Nephron progenitor cell (in vitro differentiated cells): Measurements from ENCODE around the gene NRXN2.

Source experiments
- DNase-seq: peaks from one replicate; pipeline ENCODE4 v3.0.0; 2021
- H3K27ac Mint-ChIP-seq: 2 replicates; pipeline ENCODE4 v1.8.0; 2021; ENCODE audit warnings: mild to moderate bottlenecking, moderate library complexity, mixed read lengths
- H3K27me3 Mint-ChIP-seq: 2 replicates; pipeline ENCODE4 v1.8.0; 2021; ENCODE audit warnings: mild to moderate bottlenecking, low read depth, mixed read lengths; ENCODE audit not compliant: poor library complexity
- H3K36me3 Mint-ChIP-seq: 2 replicates; pipeline ENCODE4 v1.8.0; 2021; ENCODE audit warnings: low read depth, mixed read lengths
- H3K4me1 Mint-ChIP-seq: 2 replicates; pipeline ENCODE4 v1.8.0; 2021; ENCODE audit warnings: mixed read lengths
- H3K4me3 Mint-ChIP-seq: 2 replicates; pipeline ENCODE4 v1.8.0; 2021; ENCODE audit warnings: mild to moderate bottlenecking, moderate library complexity, mixed read lengths
- H3K9me3 Mint-ChIP-seq: 2 replicates; pipeline ENCODE4 v1.8.0; 2021; ENCODE audit warnings: mild to moderate bottlenecking, moderate library complexity, mixed read lengths
- CTCF ChIP-seq: fragments of 200-600 bp; sonication (generic); IDR thresholded peaks from 2 replicates; pipeline ENCODE4 v1.5.0; 2021; ENCODE audit warnings: antibody characterized with exemption

NRXN2 gene

GRCh38 chr11:64580412-64580811, 142.6 kb downstream of the NRXN2 start:
- Mint-ChIP-seq H3K4me3 (no peak overlapping the region), H3K27ac (no peak overlapping the region), H3K36me3 (no peaks in the 10 kb centered on the region), H3K9me3 (no peaks in the 10 kb centered on the region), H3K4me1 (peaks cover 9% of the 10 kb centered on the region), H3K27me3 (peaks cover 22% of the 10 kb centered on the region)
- no peak for TF ChIP-seq CTCF
- DNase-seq: no peak

DNA sequence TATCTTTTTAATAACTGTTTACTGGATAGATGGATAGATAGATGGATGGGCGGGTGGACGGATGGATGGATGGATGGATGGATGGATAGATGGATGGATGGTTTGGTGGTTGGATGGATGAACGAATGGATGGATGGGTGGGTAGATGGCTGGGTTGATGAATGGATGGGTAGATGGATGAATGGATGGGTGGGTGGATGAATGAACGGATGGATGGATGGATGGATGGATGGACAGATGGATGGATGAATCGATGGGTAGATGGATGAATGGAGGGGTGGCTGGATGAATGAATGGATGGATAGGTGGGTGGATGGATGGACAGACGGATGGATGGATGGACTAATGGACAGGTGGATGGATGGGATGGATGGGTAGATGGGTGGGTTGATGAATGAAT, 145.8 kb downstream of the NRXN2 start:
- no peak for TF ChIP-seq CTCF
- no peaks in the 10 kb centered on the region for H3K36me3 Mint-ChIP-seq
- no peak overlapping the region for H3K27ac Mint-ChIP-seq
- H3K4me1 Mint-ChIP-seq: peaks cover 7% of the 10 kb centered on the region
- no peaks in the 10 kb centered on the region for H3K9me3 Mint-ChIP-seq
- H3K4me3 Mint-ChIP-seq: no peak overlapping the region
- H3K27me3 Mint-ChIP-seq: peaks cover 18% of the 10 kb centered on the region
- DNase-seq: no peak

GRCh38 chr11:64572143-64572542, 150.9 kb downstream of the NRXN2 start:
- Mint-ChIP-seq H3K36me3 (no peaks in the 10 kb centered on the region), H3K4me3 (no peak overlapping the region), H3K27me3 (peaks cover 9% of the 10 kb centered on the region), H3K4me1 (peaks cover 25% of the 10 kb centered on the region), H3K9me3 (no peaks in the 10 kb centered on the region), H3K27ac (no peak overlapping the region)
- DNase-seq: no peak
- TF ChIP-seq CTCF: no peak

DNA sequence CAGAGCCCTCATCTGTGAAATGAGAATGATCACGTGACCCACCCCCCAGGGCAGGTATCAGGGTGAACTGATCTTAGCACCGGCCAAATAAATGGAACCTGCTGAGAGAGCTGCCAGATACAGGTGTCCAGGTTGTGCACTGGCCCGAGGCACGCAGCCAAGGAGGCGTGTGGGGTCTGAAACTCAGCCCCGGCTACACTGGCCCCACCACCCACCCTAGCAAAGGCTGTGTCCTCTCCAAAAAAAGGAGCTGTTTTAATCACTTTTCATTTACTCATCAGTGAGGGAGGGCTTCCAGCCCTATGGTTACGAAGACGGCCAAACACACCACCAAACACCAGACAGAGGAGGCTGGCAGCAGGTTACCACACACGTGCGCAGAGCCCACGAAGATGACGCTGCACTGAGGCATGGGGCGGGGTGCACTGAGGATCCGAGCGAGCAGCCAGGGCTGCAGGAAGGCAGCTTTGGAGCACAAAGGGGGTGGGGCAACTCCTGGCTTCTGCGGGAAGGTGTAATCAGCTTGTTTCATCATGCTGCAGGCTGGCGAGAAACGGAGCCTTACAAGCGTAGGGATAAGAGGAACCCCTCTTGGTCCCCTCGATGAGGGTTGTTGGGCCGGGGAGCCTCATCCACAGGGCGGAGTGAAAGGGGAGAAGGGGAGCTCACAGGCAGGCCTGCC, 151.4 kb downstream of the NRXN2 start:
- no peak overlapping the region for H3K27ac Mint-ChIP-seq
- H3K4me1 Mint-ChIP-seq: peaks cover 31% of the 10 kb centered on the region
- no peak overlapping the region for H3K4me3 Mint-ChIP-seq
- peaks cover 9% of the 10 kb centered on the region for H3K27me3 Mint-ChIP-seq
- H3K36me3 Mint-ChIP-seq: no peaks in the 10 kb centered on the region
- no peaks in the 10 kb centered on the region for H3K9me3 Mint-ChIP-seq
- no peak for TF ChIP-seq CTCF
- DNase-seq: no peak

GRCh38 chr11:64571050-64571409, 152.0 kb downstream of the NRXN2 start:
- H3K9me3 Mint-ChIP-seq: no peaks in the 10 kb centered on the region
- no peak overlapping the region for H3K4me3 Mint-ChIP-seq
- H3K27me3 Mint-ChIP-seq: peaks cover 9% of the 10 kb centered on the region
- DNase-seq: no peak
- TF ChIP-seq CTCF: no peak
- H3K4me1 Mint-ChIP-seq: peaks cover 36% of the 10 kb centered on the region
- H3K36me3 Mint-ChIP-seq: no peaks in the 10 kb centered on the region
- H3K27ac Mint-ChIP-seq: no peak overlapping the region

DNA sequence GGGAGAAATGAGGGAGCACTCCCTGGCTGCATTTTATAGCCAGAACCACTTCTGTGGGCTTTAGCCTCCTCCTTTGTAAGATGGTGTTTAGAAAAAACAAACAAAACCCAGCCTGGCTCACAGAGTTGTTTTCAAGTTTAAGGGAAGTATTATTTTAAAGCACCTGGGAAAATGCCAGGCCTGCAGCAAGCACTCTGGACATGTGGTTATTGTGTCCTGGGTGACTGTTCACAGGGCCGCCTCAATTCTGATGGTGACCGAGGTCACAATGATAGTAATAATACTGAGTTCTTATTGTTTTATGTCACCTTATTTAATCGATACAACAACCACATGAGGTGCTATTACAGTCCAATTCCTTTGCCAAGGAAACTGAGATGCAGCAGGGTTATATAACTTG, 152.7 kb downstream of the NRXN2 start:
- peaks cover 43% of the 10 kb centered on the region for H3K4me1 Mint-ChIP-seq
- DNase-seq: no peak
- H3K27me3 Mint-ChIP-seq: peaks cover 9% of the 10 kb centered on the region
- H3K9me3 Mint-ChIP-seq: no peaks in the 10 kb centered on the region
- no peaks in the 10 kb centered on the region for H3K36me3 Mint-ChIP-seq
- no peak overlapping the region for H3K4me3 Mint-ChIP-seq
- no peak overlapping the region for H3K27ac Mint-ChIP-seq
- TF ChIP-seq CTCF: no peak
